GM18498 (cell line): ENCODE results near the gene IGFBPL1.

Source experiments
- ATAC-seq: cut with Tn5 transposase; IDR thresholded peaks from one replicate; pipeline ENCODE4 v1.9.1; 2021; ENCODE audit warnings: mild to moderate bottlenecking, moderate library complexity; ENCODE audit not compliant: unreplicated experiment

The IGFBPL1 gene

GRCh38 chr9:38358390-38359296 is 65.6 kb downstream of the IGFBPL1 start:
- no peak for ATAC-seq

GRCh38 chr9:38357350-38358114 is 66.7 kb downstream of the IGFBPL1 start:
- no peak for ATAC-seq

- ATAC-seq, result no peak
Measured at GRCh38 chr9:38356851-38357250, 67.4 kb downstream of the IGFBPL1 start.
